Measurements from ENCODE around the gene KCNIP1.

Gene KCNIP1

GRCh38 chr5:170636801-170637477 is 133.1 kb downstream of the KCNIP1 start:
- Histone ChIP-seq H3K27ac (no peak overlapping the region), H3K27me3 (peaks cover 0 to 13% of the 10 kb centered on the region in 2 donors), H3K4me3 (no peak overlapping the region), H3K9me3 (no peaks in the 10 kb centered on the region), H3K4me1 (peaks cover 0 to 28% (median 21%) of the 10 kb centered on the region in 4 donors), H3K36me3 (no peaks in the 10 kb centered on the region)
- intact Hi-C loops (cut with DNase I; ENCODE audit: low total_unique reads), result no loop called here
- TF ChIP-seq CTCF (IDR thresholded peaks at IDR 0.05), result no peak
- DNase-seq, result peak; percentile 9 to 46

- peak in 1 of 2 donors; percentile 23 for DNase-seq
- no peaks in the 10 kb centered on the region for H3K9me3 ChIP-seq
- H3K4me3 ChIP-seq, result no peak overlapping the region
- peaks cover 0 to 21% of the 10 kb centered on the region in 2 donors for H3K27me3 ChIP-seq
- no peak overlapping the region for H3K27ac ChIP-seq
- no peaks in the 10 kb centered on the region for H3K36me3 ChIP-seq
- H3K4me1 ChIP-seq, result peaks cover 0 to 17% (median 10%) of the 10 kb centered on the region in 4 donors
- intact Hi-C loops (cut with DNase I; ENCODE audit: low total_unique reads), result no loop called here
- TF ChIP-seq CTCF (IDR thresholded peaks at IDR 0.05), result no peak
Observed at GRCh38 chr5:170638051-170638450, 134.2 kb downstream of the KCNIP1 start.

GRCh38 chr5:170638454-170639220 is 134.8 kb downstream of the KCNIP1 start:
- intact Hi-C loops (cut with DNase I; ENCODE audit: low total_unique reads), result no loop called here
- peaks cover 0 to 25% of the 10 kb centered on the region in 2 donors for H3K27me3 ChIP-seq
- peak in 1 of 2 donors; percentile 59 for DNase-seq
- H3K36me3 ChIP-seq, result no peaks in the 10 kb centered on the region
- H3K9me3 ChIP-seq, result no peaks in the 10 kb centered on the region
- peak; percentile 73 to 84 for TF ChIP-seq CTCF (IDR thresholded peaks at IDR 0.05)
- H3K27ac ChIP-seq, result no peak overlapping the region
- peaks cover 0 to 14% (median 10%) of the 10 kb centered on the region in 4 donors for H3K4me1 ChIP-seq
- no peak overlapping the region for H3K4me3 ChIP-seq

GRCh38 chr5:170639221-170639925 is 135.6 kb downstream of the KCNIP1 start:
- H3K27ac ChIP-seq, result no peak overlapping the region
- intact Hi-C loops (cut with DNase I; ENCODE audit: low total_unique reads), result no loop called here
- TF ChIP-seq CTCF (IDR thresholded peaks at IDR 0.05), result no peak
- H3K27me3 ChIP-seq, result peaks cover 0 to 31% of the 10 kb centered on the region in 2 donors
- H3K36me3 ChIP-seq, result no peaks in the 10 kb centered on the region
- no peak overlapping the region for H3K4me3 ChIP-seq
- DNase-seq, result peak; percentile 5 to 24
- H3K4me1 ChIP-seq, result peaks cover 0 to 6% (median 3%) of the 10 kb centered on the region in 4 donors
- H3K9me3 ChIP-seq, result no peaks in the 10 kb centered on the region

GRCh38 chr5:170640731-170641588 is 137.1 kb downstream of the KCNIP1 start:
- Histone ChIP-seq H3K9me3 (no peaks in the 10 kb centered on the region), H3K4me1 (no peaks in the 10 kb centered on the region), H3K36me3 (no peaks in the 10 kb centered on the region), H3K4me3 (no peak overlapping the region), H3K27ac (no peak overlapping the region), H3K27me3 (peaks cover 0 to 31% of the 10 kb centered on the region in 2 donors)
- no peak for DNase-seq
- no peak for TF ChIP-seq CTCF (IDR thresholded peaks at IDR 0.05)
- intact Hi-C loops (cut with DNase I; ENCODE audit: low total_unique reads), result loop anchor here (10.0 kb wide), 1 partner anchor 154 kb away; no protein-coding TSS in a partner anchor
